ENCODE measurements around the gene ZNF365. TPM values are rescaled to one million over a fixed set of nuclear protein-coding genes. Genes with fewer than 3 reads are reported as not detected.

ZNF365 gene
- total RNA-seq, 1 experiment from 2014 or later = 0.59 TPM

- Mint-ChIP-seq H3K4me3 (no peak overlapping the region), H3K27me3 (ENCODE audit: low read depth) (peaks cover 50% of the 10 kb centered on the region)
- CTCF ChIA-PET = no interaction called here
Measured at GRCh38 chr10:62430881-62431280, 56.7 kb downstream of the ZNF365 start.

More at GRCh38 chr10:62430881-62431280, 56.7 kb downstream of the ZNF365 start:
- POLR2A ChIA-PET = no interaction called here
- H3K9me3 Mint-ChIP-seq = peaks cover 7% of the 10 kb centered on the region
- DNase-seq (ENCODE audit: low spot score) = no peak
- no peak for TF ChIP-seq HMGXB4 (CRISPR knock-in tag; IDR thresholded peaks at IDR 0.05)
- no peak for TF ChIP-seq NR1H2 (CRISPR knock-in tag; IDR thresholded peaks at IDR 0.05)
- no peak for TF ChIP-seq ZNF263 (CRISPR knock-in tag; IDR thresholded peaks at IDR 0.05; ENCODE audit: low read depth)
- TF ChIP-seq ZNF281 (CRISPR knock-in tag; IDR thresholded peaks at IDR 0.05) = no peak
- no peak for TF ChIP-seq PRDM15 (CRISPR knock-in tag; IDR thresholded peaks at IDR 0.05)
- TF ChIP-seq OVOL2 (CRISPR knock-in tag; IDR thresholded peaks at IDR 0.05; ENCODE audit: borderline replicate concordance) = no peak
- TF ChIP-seq TP53 (CRISPR knock-in tag; IDR thresholded peaks at IDR 0.05) = no peak
- no peak for TF ChIP-seq RELA (CRISPR knock-in tag; IDR thresholded peaks at IDR 0.05; ENCODE audit: borderline replicate concordance)
- TF ChIP-seq ZNF671 (CRISPR knock-in tag; IDR thresholded peaks at IDR 0.05) = no peak
- TF ChIP-seq ELF4 (CRISPR knock-in tag; IDR thresholded peaks at IDR 0.05; ENCODE audit: low read depth) = no peak
- no peak for TF ChIP-seq ARID4B (CRISPR knock-in tag; IDR thresholded peaks at IDR 0.05; ENCODE audit: borderline replicate concordance)
- TF ChIP-seq MAX (CRISPR knock-in tag; IDR thresholded peaks at IDR 0.05) = no peak
- peaks cover 10% of the 10 kb centered on the region for H3K4me1 Mint-ChIP-seq
- no peaks in the 10 kb centered on the region for H3K36me3 Mint-ChIP-seq
- ATAC-seq = no peak
- no peak overlapping the region for H3K27ac Mint-ChIP-seq

Data from WTC11 (cell line).